Suprapubic skin (tissue), 4 donors: ENCODE data around the gene MT1M.
"Not testable (repeated sequence)": the region's sequence is repeated elsewhere in the genome, so short reads cannot be mapped to it uniquely, and the experiment has no call there.

ENCODE experiments used
- EP300 ChIP-seq: sonication (generic); formaldehyde crosslinking; IDR thresholded peaks from one replicate; pipeline ENCODE4 v1.6.1; 2017; ENCODE audit warnings: antibody characterized with exemption
- POLR2A ChIP-seq, 2 donors: fragments of 450-650 bp; IDR thresholded peaks; one replicate each; pipeline ENCODE4 v1.6.1; 2017; ENCODE audit warnings: antibody characterized with exemption in 2 of 2, mild to moderate bottlenecking in 2 of 2, moderate library complexity in 2 of 2
- POLR2AphosphoS5 ChIP-seq, 3 donors: sonication (generic); formaldehyde crosslinking; IDR thresholded peaks; one replicate each; pipeline ENCODE4 v1.6.1; 2017; ENCODE audit warnings: antibody characterized with exemption in 3 of 3
- TF ChIP-seq, protein P1 (sequence below), 2 donors: fragments of 200-600 bp in 1 of 2; fragments of 450-650 bp in 1 of 2; sonication (generic) in 1 of 2; IDR thresholded peaks; one replicate each; pipeline ENCODE4 v1.5.1; 2016 to 2019; ENCODE audit warnings: antibody characterized with exemption in 2 of 2, mild to moderate bottlenecking in 1 of 2, moderate library complexity in 1 of 2

DNA sequence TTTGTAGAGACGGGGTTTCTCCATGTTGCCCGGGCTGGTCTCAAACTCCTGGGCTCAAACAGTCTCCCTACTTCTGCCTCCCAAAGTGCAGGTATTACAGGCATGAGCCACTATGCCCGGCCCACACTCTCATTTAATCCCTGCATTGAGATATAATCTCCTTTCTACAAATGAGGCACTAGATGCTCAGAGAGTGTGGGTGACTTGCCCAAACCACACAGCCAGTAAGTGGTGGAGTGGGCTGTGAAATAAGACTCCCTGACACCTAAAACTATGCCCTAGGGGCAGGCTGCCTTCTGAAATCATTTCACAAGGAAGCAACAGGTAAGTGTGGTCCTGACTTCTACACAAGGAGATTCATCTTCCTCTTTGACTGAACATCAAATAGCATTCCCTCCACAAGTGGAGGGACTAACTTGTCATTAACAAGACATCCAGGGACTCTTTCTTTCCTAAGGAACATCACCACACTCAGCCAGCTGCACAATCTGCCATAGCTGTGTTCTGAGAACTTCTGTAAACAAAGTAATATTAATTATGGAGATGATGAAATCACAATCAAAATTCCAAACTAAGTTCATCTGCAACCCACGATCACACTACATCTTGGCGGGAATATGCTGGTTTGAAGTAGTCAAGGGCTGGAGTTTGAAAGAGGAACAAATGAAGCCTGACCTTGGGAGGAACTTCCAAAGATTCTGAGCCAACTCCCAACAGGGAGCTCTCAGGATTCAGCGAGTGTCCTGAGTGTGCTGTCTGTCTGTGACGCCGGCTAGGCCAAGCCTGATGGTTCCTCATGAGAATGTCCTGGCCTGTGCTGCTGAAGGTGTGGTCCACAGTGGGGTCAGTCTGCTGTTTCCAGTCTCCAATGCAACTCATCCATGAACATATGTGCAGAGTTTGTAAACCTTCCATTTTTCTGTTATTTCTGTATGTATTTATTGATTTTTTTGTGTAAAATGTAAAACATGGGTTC, 33.1 kb downstream of the MT1M start:
- TF ChIP-seq, protein P1, sequence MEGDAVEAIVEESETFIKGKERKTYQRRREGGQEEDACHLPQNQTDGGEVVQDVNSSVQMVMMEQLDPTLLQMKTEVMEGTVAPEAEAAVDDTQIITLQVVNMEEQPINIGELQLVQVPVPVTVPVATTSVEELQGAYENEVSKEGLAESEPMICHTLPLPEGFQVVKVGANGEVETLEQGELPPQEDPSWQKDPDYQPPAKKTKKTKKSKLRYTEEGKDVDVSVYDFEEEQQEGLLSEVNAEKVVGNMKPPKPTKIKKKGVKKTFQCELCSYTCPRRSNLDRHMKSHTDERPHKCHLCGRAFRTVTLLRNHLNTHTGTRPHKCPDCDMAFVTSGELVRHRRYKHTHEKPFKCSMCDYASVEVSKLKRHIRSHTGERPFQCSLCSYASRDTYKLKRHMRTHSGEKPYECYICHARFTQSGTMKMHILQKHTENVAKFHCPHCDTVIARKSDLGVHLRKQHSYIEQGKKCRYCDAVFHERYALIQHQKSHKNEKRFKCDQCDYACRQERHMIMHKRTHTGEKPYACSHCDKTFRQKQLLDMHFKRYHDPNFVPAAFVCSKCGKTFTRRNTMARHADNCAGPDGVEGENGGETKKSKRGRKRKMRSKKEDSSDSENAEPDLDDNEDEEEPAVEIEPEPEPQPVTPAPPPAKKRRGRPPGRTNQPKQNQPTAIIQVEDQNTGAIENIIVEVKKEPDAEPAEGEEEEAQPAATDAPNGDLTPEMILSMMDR (IDR thresholded peaks at IDR 0.05) = not testable (repeated sequence)
- TF ChIP-seq POLR2A (IDR thresholded peaks at IDR 0.05); POLR2AphosphoS5 (IDR thresholded peaks at IDR 0.05); EP300: not testable (repeated sequence)
